Gastroesophageal sphincter (tissue), 3 donors: ENCODE results near the gene DNAJC21.

Experiments used
- CTCF ChIP-seq, 4 experiments: fragments of 200-600 bp in 2 of 4; fragments of 450-650 bp in 2 of 4; sonication (generic) in 1 of 4; IDR thresholded peaks; one replicate each; pipeline ENCODE4 v1.5.1; 2017 to 2019; ENCODE audit warnings: antibody characterized with exemption in 4 of 4, mild to moderate bottlenecking in 2 of 4, moderate library complexity in 2 of 4
- POLR2A ChIP-seq, 2 donors: fragments of 450-650 bp; IDR thresholded peaks; one replicate each; pipeline ENCODE4 v1.6.1; 2017; ENCODE audit warnings: antibody characterized with exemption in 2 of 2, mild to moderate bottlenecking in 2 of 2, moderate library complexity in 1 of 2
- POLR2AphosphoS5 ChIP-seq: sonication (generic); formaldehyde crosslinking; IDR thresholded peaks from one replicate; pipeline ENCODE4 v1.6.1; 2017; ENCODE audit warnings: antibody characterized with exemption

GRCh38 chr5:34977934-34978613 lies 48.7 kb downstream of the DNAJC21 start:
- TF ChIP-seq CTCF (IDR thresholded peaks at IDR 0.05): no peak
- no peak for TF ChIP-seq POLR2AphosphoS5
- no peak for TF ChIP-seq POLR2A (IDR thresholded peaks at IDR 0.05)
